ENCODE results near the gene ENHO. TPM values are rescaled to one million over a fixed set of nuclear protein-coding genes. Genes with fewer than 3 reads are reported as not detected.

Gene ENHO
- total RNA-seq (ENCODE audit: low replicate concordance), result not detected in 2 replicates

- H3K4me3 ChIP-seq (ENCODE audit: low read depth, low read length), result peak within 1 kb of the TSS; percentile 53
- no peak for TF ChIP-seq CTCF (IDR thresholded peaks at IDR 0.05; ENCODE audit: insufficient read depth, low read length)
- peak; percentile 74 for DNase-seq (ENCODE audit: low read depth)
Measured at GRCh38 chr9:34522971-34523797, at the start of gene ENHO. Gene ENHO, minus strand, starts transcription at chr9:34522990. Its CDS starts 1,295 bp downstream, at chr9:34521695.

- TF ChIP-seq CTCF (IDR thresholded peaks at IDR 0.05; ENCODE audit: insufficient read depth, low read length), result no peak
- no peak overlapping the region for H3K4me3 ChIP-seq (ENCODE audit: low read depth, low read length)
- no peak for DNase-seq (ENCODE audit: low read depth)
Measured at GRCh38 chr9:34572092-34572491, 49.3 kb upstream of the ENHO start.

- no peak for TF ChIP-seq CTCF (IDR thresholded peaks at IDR 0.05; ENCODE audit: insufficient read depth, low read length)
- DNase-seq (ENCODE audit: low read depth), result no peak
- H3K4me3 ChIP-seq (ENCODE audit: low read depth, low read length), result no peak overlapping the region
Measured at GRCh38 chr9:34571481-34571810, 48.7 kb upstream of the ENHO start.

- no peak for TF ChIP-seq CTCF (IDR thresholded peaks at IDR 0.05; ENCODE audit: insufficient read depth, low read length)
- DNase-seq (ENCODE audit: low read depth), result no peak
- no peak overlapping the region for H3K4me3 ChIP-seq (ENCODE audit: low read depth, low read length)
Measured at GRCh38 chr9:34570809-34571480, 48.2 kb upstream of the ENHO start.

GRCh38 chr9:34570376-34570775 is 47.6 kb upstream of the ENHO start:
- H3K4me3 ChIP-seq (ENCODE audit: low read depth, low read length), result no peak overlapping the region
- no peak for TF ChIP-seq CTCF (IDR thresholded peaks at IDR 0.05; ENCODE audit: insufficient read depth, low read length)
- DNase-seq (ENCODE audit: low read depth), result peak; percentile 35

- TF ChIP-seq CTCF (IDR thresholded peaks at IDR 0.05; ENCODE audit: insufficient read depth, low read length), result no peak
- no peak overlapping the region for H3K4me3 ChIP-seq (ENCODE audit: low read depth, low read length)
- DNase-seq (ENCODE audit: low read depth), result no peak
Measured at GRCh38 chr9:34568774-34569173, 46.0 kb upstream of the ENHO start.
